Measurements from ENCODE around the gene CSGALNACT2.

The CSGALNACT2 gene

GRCh38 chr10:43106256-43107091 lies 31.8 kb upstream of the CSGALNACT2 start:
- TF ChIP-seq TCF12 (IDR thresholded peaks at IDR 0.05; ENCODE audit: low read depth) (no peak), REST (IDR thresholded peaks at IDR 0.05; ENCODE audit: low read depth) (no peak), MAX (IDR thresholded peaks at IDR 0.05) (no peak), EGR1 (IDR thresholded peaks at IDR 0.05) (no peak), CEBPB (IDR thresholded peaks at IDR 0.05) (no peak), TAF1 (IDR thresholded peaks at IDR 0.05; ENCODE audit: low read depth) (no peak)

- TF ChIP-seq FOXM1 (IDR thresholded peaks at IDR 0.05; ENCODE audit: borderline replicate concordance, low read depth) (no peak), TCF12 (IDR thresholded peaks at IDR 0.05; ENCODE audit: low read depth) (no peak)
Measured at GRCh38 chr10:43108951-43109350, 29.3 kb upstream of the CSGALNACT2 start.

- TF ChIP-seq TEAD4 (IDR thresholded peaks at IDR 0.05): no peak
- no peak for TF ChIP-seq CREB1 (IDR thresholded peaks at IDR 0.05; ENCODE audit: low read depth)
- TF ChIP-seq ZBTB7A (IDR thresholded peaks at IDR 0.05; ENCODE audit: low read depth): no peak
- no peak for TF ChIP-seq FOXM1 (IDR thresholded peaks at IDR 0.05; ENCODE audit: borderline replicate concordance, low read depth)
- TF ChIP-seq USF1 (IDR thresholded peaks at IDR 0.05): no peak
- TF ChIP-seq RAD21 (IDR thresholded peaks at IDR 0.05; ENCODE audit: low read depth): no peak
- no peak for TF ChIP-seq TAF1 (IDR thresholded peaks at IDR 0.05; ENCODE audit: low read depth)
- no peak for TF ChIP-seq YY1 (IDR thresholded peaks at IDR 0.05; ENCODE audit: low read depth)
- TF ChIP-seq NFIC (IDR thresholded peaks at IDR 0.05): no peak
- no peak for TF ChIP-seq MAX (IDR thresholded peaks at IDR 0.05)
- no peak for TF ChIP-seq CEBPB (IDR thresholded peaks at IDR 0.05)
- no peak for TF ChIP-seq TCF12 (IDR thresholded peaks at IDR 0.05; ENCODE audit: low read depth)
- no peak for TF ChIP-seq EGR1 (IDR thresholded peaks at IDR 0.05)
- TF ChIP-seq EP300 (IDR thresholded peaks at IDR 0.05; ENCODE audit: borderline replicate concordance): no peak
- no peak for TF ChIP-seq REST (IDR thresholded peaks at IDR 0.05; ENCODE audit: low read depth)
Measured at GRCh38 chr10:43109671-43110249, 28.5 kb upstream of the CSGALNACT2 start.

GRCh38 chr10:43110338-43111071 lies 27.7 kb upstream of the CSGALNACT2 start:
- TF ChIP-seq USF1 (IDR thresholded peaks at IDR 0.05) (no peak), MAX (IDR thresholded peaks at IDR 0.05) (no peak), ZBTB7A (IDR thresholded peaks at IDR 0.05; ENCODE audit: low read depth) (no peak), CEBPB (IDR thresholded peaks at IDR 0.05) (no peak), EP300 (IDR thresholded peaks at IDR 0.05; ENCODE audit: borderline replicate concordance) (no peak), YY1 (IDR thresholded peaks at IDR 0.05; ENCODE audit: low read depth) (no peak), RAD21 (IDR thresholded peaks at IDR 0.05; ENCODE audit: low read depth) (no peak), TAF1 (IDR thresholded peaks at IDR 0.05; ENCODE audit: low read depth) (no peak), TEAD4 (IDR thresholded peaks at IDR 0.05) (no peak), REST (IDR thresholded peaks at IDR 0.05; ENCODE audit: low read depth) (no peak), TCF12 (IDR thresholded peaks at IDR 0.05; ENCODE audit: low read depth) (no peak), EGR1 (IDR thresholded peaks at IDR 0.05) (no peak)
